ENCODE data around the gene ACBD5.
"Not testable (repeated sequence)": the region's sequence is repeated elsewhere in the genome, so short reads cannot be mapped to it uniquely, and the experiment has no call there.

The ACBD5 gene

GRCh38 chr10:27237531-27237930 lies 3.1 kb downstream of the ACBD5 start:
- not testable (repeated sequence) for DNase-seq

GRCh38 chr10:27236589-27237128 lies 3.9 kb downstream of the ACBD5 start:
- not testable (repeated sequence) for DNase-seq

- no peak for DNase-seq
Measured at GRCh38 chr10:27235706-27236105, 4.9 kb downstream of the ACBD5 start.

GRCh38 chr10:27230022-27230421 lies 10.6 kb downstream of the ACBD5 start:
- DNase-seq: no peak

- DNase-seq: no peak
Measured at GRCh38 chr10:27225642-27226257, 14.8 kb downstream of the ACBD5 start.

- DNase-seq: no peak
Measured at GRCh38 chr10:27225011-27225590, 15.5 kb downstream of the ACBD5 start.

- DNase-seq: peak; percentile 46
Measured at GRCh38 chr10:27223964-27224363, 16.6 kb downstream of the ACBD5 start.

GRCh38 chr10:27207350-27207749 lies 33.2 kb downstream of the ACBD5 start:
- DNase-seq: no peak

GRCh38 chr10:27203806-27204205 lies 36.8 kb downstream of the ACBD5 start:
- no peak for DNase-seq

GRCh38 chr10:27197980-27198620 lies 42.5 kb downstream of the ACBD5 start:
- no peak for DNase-seq

- peak; percentile 76 for DNase-seq
Measured at GRCh38 chr10:27192284-27192683, 48.3 kb downstream of the ACBD5 start.

- DNase-seq: no peak
Measured at GRCh38 chr10:27190508-27190907, 50.1 kb downstream of the ACBD5 start.

- DNase-seq: no peak
Measured at GRCh38 chr10:27188897-27189296, 51.7 kb downstream of the ACBD5 start.

- no peak for DNase-seq
Measured at GRCh38 chr10:27188259-27188658, 52.3 kb downstream of the ACBD5 start.

- no peak for DNase-seq
Measured at GRCh38 chr10:27169849-27170248, 70.7 kb downstream of the ACBD5 start.

GRCh38 chr10:27158421-27158820 lies 82.2 kb downstream of the ACBD5 start:
- DNase-seq: no peak

- DNase-seq: peak; percentile 32
Measured at GRCh38 chr10:27157150-27157549, 83.4 kb downstream of the ACBD5 start.

GRCh38 chr10:27156566-27156965 lies 84.0 kb downstream of the ACBD5 start:
- DNase-seq: not testable (repeated sequence)

GRCh38 chr10:27155066-27155754 lies 85.4 kb downstream of the ACBD5 start, which contains the start of gene MASTL:
Gene MASTL, plus strand, starts transcription at chr10:27155352. Its CDS starts 75 bp downstream, at chr10:27155427.
- DNase-seq: peak; percentile 98

- peak; percentile 51 for DNase-seq
Measured at GRCh38 chr10:27153845-27154193, 86.8 kb downstream of the ACBD5 start.

GRCh38 chr10:27153329-27153728 lies 87.3 kb downstream of the ACBD5 start:
- DNase-seq: peak; percentile 15

- DNase-seq: no peak
Measured at GRCh38 chr10:27152687-27153086, 87.9 kb downstream of the ACBD5 start.

GRCh38 chr10:27150261-27150660 lies 90.3 kb downstream of the ACBD5 start:
- DNase-seq: no peak

- DNase-seq: no peak
Measured at GRCh38 chr10:27147701-27148100, 92.9 kb downstream of the ACBD5 start.
